Activated CD4-positive, alpha-beta T cell treated with anti-CD3 and anti-CD28 coated beads for 4 hours (primary cell): Measurements from ENCODE around the gene CCDC102B.
"Not testable (repeated sequence)": the region's sequence is repeated elsewhere in the genome, so short reads cannot be mapped to it uniquely, and the experiment has no call there.

Experiments
- DNase-seq, 2 donors: peaks; one replicate each; pipeline ENCODE4 v3.0.0-alpha.2; 2020

CCDC102B gene

GRCh38 chr18:68830256-68831045 is 32.6 kb downstream of the CCDC102B start:
- no peak for DNase-seq

GRCh38 chr18:68833756-68834155 is 35.9 kb downstream of the CCDC102B start:
- no peak for DNase-seq

GRCh38 chr18:68837665-68838451 is 40.0 kb downstream of the CCDC102B start:
- no peak for DNase-seq

- no peak for DNase-seq
These were observed 41.8 kb downstream of the CCDC102B start for GRCh38 chr18:68839701-68840100.

GRCh38 chr18:68840554-68841263 is 42.8 kb downstream of the CCDC102B start:
- DNase-seq = no peak

GRCh38 chr18:68841301-68841700 is 43.4 kb downstream of the CCDC102B start:
- DNase-seq = no peak

GRCh38 chr18:68842951-68843350 is 45.1 kb downstream of the CCDC102B start:
- no peak for DNase-seq

- DNase-seq = no peak
These were observed 45.7 kb downstream of the CCDC102B start for GRCh38 chr18:68843473-68844089.

GRCh38 chr18:68847219-68847837 is 49.4 kb downstream of the CCDC102B start:
- DNase-seq = no peak

- DNase-seq = no peak
These were observed 50.4 kb downstream of the CCDC102B start for GRCh38 chr18:68848242-68848641.

GRCh38 chr18:68854786-68855391 is 57.0 kb downstream of the CCDC102B start:
- DNase-seq = no peak

GRCh38 chr18:68855491-68855890 is 57.6 kb downstream of the CCDC102B start:
- no peak for DNase-seq

- DNase-seq = no peak
These were observed 63.5 kb downstream of the CCDC102B start for GRCh38 chr18:68861365-68861764.

GRCh38 chr18:68865021-68865420 is 67.1 kb downstream of the CCDC102B start:
- no peak for DNase-seq

- no peak for DNase-seq
These were observed 67.6 kb downstream of the CCDC102B start for GRCh38 chr18:68865503-68865902.

GRCh38 chr18:68873003-68873402 is 75.1 kb downstream of the CCDC102B start:
- DNase-seq = no peak

- DNase-seq = no peak
These were observed 76.5 kb downstream of the CCDC102B start for GRCh38 chr18:68874361-68874760.

GRCh38 chr18:68879947-68880346 is 82.1 kb downstream of the CCDC102B start:
- DNase-seq = not testable (repeated sequence)

- DNase-seq = no peak
These were observed 89.5 kb downstream of the CCDC102B start for GRCh38 chr18:68887410-68887809.

GRCh38 chr18:68893354-68893753 is 95.5 kb downstream of the CCDC102B start:
- DNase-seq = no peak

GRCh38 chr18:68897286-68897685 is 99.4 kb downstream of the CCDC102B start:
- DNase-seq = no peak

GRCh38 chr18:68909579-68909978 is 111.7 kb downstream of the CCDC102B start:
- DNase-seq = no peak
